DMS153 treated with DMSO at 0.1 percent for 48 hours (cell line): ENCODE results near the gene CD37.
A peak's percentile ranks its signal among the peaks of the same experiment; 100 is the strongest.
"Not testable (repeated sequence)": the region's sequence is repeated elsewhere in the genome, so short reads cannot be mapped to it uniquely, and the experiment has no call there.

Source experiments
- DNase-seq: peaks from one replicate; lab custom pipeline; 2025; ENCODE audit not compliant: unreplicated experiment; lab: John Stamatoyannopoulos, UW

CD37 gene

DNA sequence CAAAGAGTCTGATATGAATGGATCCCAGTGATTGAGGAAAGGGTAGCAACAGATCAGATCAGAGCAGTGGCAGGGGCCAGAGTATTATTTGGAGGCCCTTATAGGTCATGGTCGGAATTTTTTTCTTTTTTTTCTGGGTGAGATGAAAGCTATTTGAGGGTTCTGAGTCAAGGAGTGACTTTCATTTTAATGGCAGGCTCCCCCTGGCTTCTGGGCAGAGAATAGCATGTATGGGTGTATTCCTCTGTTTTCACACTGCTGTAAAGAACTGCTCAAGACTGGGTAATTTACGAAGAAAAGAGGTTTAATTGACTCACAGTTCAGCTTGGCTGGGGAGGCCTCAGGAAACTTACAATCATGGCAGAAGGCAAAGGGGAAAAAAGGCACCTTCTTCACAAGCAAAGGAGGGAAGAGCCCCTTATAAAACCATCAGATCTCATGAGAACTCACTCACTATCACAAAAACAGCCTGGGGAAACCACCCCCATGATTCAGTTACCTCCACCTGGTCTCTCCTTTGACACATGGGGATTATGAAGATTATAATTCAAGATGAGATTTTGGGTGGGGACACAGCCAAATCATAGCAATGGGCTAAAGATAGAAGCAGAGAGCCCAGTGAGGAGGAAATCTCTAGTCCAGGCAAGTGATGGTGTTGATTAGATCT, 7.2 kb upstream of the CD37 start:
- no peak for DNase-seq

DNA sequence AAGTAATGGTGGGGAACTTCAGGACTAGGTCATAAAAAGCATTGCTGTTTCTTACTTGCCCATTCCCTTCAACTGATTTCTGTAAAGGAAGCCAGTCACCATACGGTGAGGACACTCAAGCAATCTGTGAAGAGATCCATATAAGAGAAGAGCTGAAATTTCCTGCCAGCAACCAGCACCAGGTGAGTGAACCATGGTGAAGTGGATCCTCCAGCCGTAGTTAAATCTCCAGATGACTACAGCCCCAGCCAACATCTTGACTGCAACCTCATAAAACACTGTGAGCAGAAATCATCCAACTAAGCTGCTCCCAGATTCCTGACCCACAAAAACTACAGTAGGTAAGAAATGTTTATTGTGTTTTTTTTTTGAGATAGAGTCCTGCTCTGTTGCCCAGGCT, 6.5 kb upstream of the CD37 start:
- DNase-seq = no peak

DNA sequence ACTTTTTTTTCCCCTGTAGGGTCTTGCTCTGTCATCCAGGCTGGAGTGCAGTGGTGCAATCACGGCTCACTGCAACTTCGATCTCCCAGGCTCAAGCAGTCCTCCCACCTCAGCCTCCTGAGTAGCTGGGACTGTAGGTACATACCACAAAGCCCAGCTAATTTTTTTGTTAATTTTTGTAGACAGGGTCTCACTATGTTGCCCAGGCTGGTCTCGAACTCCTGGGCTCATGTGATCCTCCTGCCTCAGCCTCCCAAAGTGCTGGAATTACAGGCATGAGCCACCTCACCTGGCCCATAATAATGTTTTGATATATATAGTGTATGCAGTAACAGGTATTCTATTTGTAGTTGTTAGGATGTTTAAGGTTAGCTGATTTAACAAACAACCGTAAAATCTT, 4.0 kb upstream of the CD37 start:
- not testable (repeated sequence) for DNase-seq

DNA sequence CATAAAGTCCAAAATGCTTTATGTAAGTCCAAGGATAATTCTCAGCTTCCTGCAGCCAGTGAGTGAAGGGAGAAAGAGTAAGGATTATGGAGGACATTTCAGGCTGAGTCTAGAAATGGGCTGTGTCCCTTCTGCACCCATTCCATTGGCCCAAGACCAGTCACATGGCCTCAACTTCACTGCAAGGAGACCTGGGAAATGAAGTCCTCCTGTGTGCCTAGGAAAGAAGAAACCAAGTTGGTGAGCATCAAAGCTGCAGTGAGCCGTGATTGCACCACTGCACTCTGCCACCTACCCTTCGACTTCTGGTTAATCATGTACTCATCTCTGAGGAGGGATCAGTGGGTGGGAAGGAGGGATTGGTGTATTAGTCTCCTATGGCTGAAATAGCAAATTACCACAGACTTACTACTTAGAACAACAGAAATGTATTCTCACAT, 3.6 kb upstream of the CD37 start:
- no peak for DNase-seq

DNA sequence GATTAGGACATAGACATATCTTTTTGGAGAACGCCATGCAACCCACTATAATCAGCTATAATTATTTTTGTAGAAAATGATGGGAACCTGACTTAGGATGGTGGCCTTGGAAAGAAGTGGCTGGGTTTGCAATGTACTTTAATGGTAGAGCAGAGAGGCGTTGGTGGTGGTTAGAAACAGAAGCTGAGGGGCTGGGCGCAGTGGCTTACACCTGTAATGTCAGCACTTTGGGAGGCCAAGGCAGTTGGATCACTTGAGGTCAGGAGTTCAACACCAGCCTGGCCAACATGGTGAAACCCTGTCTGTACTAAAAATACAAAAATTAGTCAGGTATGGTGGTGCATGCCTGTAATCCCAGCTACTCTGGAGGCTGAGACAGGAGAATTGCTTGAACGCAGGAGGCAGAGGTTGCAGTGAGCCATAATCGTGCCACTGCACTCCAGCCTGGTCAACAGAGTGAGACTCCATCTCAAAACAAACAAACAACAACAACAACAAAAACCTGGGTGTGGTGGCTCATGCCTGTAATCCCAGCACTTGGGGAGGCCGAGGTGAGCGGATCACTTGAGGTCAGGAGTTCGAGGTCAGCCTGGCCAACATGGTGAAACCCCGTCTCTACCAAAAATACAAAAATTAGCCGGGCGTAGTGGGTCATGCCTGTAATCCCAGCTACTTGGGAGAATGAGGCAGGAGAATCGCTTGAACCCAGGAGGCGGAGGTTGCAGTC, 2.4 kb upstream of the CD37 start:
- DNase-seq = not testable (repeated sequence)

DNA sequence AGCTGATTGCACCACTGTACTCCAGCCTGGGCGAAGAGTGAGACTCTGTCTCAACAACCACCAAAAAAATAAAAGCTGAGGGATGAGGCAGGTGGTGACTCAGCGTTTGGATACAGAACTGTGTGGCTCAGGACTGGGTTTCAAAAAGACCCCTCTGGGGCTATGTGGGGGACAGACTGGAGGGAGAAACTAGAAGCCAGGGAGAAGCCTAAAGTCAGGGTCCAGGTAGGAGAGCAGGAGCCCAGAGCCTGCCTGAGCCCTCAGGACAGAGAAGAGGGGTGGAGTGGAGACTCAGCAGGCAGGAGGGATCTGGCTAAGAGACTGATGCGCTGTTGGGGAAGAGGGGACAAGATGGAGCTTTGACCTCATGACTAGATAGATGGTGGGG, 1.8 kb upstream of the CD37 start:
- DNase-seq = no peak

DNA sequence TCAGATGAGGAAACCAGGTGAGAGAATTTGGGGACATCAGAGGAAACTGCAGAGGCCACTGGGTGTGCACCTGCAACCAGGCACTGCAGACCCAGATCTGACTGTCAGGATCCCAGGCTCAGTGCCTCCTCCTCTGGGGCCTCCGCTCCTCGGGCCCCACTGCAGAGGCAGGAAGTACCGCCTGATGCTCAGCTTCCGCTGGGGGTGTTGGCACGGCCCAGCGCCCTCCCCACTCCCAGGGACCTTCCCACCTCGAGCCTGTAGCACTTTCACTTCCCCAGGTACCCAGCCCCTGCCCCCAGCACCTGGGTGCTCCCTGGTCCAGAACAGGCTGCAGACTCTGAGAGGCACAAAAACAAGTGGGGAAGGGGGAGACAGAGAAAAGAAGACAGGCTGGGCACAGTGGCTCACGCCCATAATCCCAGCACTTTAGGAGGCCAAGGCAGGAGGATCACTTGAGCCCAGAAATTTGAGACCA, 1.4 kb upstream of the CD37 start:
- DNase-seq = no peak

DNA sequence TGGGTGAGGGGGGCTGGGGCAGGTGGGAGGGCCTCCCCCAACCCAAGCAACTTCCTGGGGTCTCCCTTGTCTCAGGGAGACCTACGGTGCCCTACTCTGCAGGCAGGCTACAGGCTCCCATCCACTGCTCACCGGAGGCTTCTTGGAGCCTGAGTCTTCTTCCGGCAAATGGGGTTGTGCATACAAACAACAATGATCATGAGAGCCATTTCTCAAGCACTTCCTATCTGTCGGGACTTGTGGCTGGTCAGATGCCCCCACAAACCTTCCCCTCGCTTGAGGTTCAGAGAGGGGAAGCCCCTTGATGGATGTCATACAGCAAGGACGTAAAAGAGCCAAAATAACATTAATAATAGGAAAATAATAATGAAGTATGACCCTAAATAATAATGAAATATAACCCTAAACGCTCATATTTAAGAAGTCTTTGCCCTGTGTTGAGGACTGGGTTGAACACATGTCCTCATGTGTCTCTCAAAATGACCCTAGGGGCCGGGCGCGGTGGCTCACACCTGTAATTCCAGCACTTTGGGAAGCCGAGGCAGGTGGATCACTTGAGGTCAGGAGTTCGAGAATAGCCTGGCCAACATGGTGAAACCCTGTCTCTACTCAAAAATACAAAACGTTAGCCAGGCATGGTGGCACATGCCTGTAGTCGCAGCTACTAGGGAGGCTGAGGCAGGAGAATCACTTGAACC, 727 bp downstream of the CD37 start:
- no peak for DNase-seq

DNA sequence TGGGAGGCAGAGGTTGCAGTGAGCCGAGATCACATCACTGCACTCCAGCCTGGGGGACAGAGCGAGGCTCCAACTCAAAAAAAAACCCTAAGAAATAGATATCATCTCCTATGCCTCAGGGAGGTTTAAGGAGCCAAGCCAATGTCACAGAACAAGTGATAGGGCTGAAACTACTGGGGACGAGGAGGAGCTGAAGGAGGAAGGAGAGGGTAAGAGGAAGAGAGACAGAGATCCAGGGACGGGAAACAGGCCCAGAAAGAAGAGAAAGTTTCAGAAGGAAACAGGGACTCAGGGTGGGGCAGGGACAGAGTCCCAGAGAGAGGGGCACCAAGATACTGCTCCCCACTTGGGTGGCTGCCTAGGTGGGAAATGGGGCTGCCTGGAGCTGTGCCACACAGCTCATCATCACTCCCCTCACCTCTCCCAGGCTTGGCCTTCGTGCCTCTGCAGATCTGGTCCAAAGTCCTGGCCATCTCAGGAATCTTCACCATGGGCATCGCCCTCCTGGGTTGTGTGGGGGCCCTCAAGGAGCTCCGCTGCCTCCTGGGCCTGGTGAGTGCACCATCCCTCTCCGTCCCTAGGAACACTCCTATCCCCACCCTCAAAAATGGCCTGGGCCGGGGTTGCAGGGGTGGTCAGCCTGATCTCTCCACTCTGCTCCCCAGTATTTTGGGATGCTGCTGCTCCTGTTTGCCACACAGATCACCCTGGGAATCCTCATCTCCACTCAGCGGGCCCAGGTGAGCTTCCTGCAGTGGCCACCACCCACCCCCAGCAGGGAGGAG, 1.5 kb downstream of the CD37 start:
- no peak for DNase-seq

DNA sequence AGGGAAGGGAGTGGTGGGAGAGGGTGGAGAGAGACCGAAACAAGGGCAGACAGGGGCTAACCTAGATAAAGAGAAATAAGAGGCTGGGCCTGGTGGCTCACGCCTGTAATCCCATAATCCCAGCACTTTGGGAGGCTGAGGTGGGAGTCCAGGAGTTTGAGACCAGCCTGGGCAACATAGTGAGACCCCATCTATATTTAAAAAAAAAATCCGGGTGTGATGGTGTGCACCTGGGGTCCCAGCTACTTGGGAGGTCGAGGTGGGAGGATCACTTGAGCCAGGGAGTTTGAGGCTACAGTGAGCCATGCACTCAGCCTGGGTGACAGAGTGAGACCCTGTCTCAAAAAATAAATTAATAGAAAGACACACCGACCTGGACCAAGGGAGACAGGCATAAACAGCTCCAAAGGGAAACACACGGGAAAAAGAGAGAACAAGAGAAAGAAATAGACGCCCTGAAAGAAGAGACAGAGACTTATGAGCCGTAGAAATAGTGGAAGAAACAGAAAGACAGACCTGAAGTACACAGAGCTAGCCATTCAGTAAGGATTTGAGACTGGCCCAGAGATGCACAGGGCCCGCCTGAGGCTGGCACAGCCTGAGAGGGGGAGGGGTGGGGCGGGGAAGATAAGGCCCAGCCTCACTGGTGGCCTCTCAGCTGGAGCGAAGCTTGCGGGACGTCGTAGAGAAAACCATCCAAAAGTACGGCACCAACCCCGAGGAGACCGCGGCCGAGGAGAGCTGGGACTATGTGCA, 2.2 kb downstream of the CD37 start:
- no peak for DNase-seq

DNA sequence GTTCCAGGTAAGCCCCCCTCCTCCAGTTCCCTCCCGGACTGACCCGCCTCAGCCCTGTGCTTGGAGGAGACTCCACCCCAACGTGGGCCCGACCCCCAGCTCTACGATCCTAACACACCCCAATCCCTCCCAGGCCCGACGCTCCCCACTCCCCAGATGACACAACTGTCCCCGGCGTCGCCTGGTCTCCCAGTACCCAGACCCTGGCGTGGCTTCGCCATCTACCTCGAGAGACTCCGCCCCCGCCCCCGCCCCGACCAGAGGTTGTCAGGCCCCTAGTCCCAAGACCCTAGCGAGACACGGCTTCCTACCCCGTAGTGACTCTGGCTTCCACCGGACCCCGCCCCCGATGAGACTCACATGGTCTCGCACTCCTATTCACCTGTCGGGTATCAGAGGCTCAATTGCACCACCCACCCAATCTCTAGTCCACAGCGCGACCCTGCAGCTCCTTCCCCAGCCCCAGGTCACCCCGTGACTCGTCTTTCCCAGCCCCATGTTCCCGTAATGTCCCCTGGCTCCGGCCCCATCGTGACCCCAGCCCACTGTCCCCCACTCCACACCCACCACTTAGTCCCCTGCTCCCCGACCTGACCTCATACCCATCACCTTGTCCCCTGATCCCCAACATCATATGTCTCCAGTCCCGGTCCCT, 2.9 kb downstream of the CD37 start:
- DNase-seq = no peak

DNA sequence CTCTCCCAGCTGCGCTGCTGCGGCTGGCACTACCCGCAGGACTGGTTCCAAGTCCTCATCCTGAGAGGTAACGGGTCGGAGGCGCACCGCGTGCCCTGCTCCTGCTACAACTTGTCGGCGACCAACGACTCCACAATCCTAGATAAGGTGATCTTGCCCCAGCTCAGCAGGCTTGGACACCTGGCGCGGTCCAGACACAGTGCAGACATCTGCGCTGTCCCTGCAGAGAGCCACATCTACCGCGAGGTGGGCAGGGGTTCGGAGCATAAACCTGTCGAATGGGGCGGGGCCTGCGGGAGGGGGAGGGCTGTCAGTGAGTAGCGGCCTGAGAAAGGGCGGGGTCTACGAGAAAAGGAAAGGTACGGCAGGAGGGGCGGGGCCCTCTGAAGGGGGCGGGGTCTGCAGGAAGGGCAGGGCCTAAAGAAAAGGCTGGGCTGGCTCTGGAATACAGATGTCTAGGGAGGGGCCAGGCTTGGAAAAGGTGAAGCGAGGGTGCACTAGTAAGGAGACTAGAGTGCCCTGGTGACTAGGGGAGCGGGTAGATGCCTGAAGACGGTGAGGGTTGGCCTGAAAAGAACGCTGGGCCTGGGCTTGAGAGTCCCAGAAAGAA, 3.6 kb downstream of the CD37 start:
- peak; percentile 84 for DNase-seq

DNA sequence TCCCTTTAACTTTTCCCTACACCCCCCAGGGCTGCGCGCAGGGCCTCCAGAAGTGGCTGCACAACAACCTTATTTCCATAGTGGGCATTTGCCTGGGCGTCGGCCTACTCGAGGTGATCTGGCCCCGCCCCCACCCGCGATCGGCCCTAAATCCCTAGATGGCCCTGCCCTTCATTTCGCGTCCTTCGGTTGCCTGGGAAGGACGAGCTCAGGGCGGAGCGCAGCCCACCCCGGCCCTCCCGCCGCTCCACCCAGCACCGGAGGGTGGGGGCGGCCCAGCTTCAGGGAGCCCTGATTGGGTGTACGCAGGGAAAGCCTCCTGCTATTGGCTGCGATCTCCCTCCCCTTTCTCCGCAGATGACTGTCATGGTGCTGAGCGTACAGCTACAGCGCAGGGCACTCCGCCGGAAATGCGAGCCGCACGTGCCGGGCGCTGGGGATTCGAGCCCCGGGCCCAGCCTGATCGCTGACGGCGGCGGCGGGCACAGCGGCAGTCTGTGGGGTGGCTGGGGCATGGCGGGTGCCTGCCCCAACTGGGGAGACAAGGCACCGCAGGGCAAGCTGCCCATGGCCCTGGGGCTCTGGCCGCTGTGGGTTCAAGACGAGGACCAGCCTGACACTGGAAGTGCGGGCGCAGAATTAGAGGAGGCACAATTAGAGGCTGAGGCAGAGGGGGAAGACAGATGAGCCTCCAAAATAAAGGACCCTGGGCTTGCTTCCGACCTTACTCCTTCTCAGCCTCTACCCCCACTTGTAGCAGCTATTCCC, 4.3 kb downstream of the CD37 start:
- peak; percentile 94 for DNase-seq

DNA sequence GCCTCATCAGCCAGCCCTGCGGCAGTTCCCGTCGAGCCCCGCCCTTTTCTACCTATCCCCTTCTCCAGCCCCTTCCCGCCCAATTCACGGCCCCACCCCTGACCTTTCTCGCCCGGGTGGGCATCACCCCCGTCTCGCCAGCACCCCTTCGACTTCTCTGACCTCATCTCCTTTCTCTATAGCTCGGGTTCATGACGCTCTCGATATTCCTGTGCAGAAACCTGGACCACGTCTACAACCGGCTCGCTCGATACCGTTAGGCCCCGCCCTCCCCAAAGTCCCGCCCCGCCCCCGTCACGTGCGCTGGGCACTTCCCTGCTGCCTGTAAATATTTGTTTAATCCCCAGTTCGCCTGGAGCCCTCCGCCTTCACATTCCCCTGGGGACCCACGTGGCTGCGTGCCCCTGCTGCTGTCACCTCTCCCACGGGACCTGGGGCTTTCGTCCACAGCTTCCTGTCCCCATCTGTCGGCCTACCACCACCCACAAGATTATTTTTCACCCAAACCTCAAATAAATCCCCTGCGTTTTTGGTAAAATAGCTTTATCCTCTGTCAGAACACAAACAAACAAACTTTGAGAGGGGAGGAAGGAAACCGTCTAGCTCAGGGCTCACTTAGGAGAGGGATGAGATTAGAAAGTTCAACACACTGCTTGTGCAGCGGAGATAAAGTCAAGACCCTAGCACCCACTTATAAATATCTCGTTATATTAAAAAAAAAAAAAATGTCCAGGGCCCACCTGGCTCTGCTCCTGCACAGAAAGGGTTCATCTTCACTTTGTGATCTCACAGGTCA, 5.1 kb downstream of the CD37 start:
- DNase-seq = peak; percentile 87

DNA sequence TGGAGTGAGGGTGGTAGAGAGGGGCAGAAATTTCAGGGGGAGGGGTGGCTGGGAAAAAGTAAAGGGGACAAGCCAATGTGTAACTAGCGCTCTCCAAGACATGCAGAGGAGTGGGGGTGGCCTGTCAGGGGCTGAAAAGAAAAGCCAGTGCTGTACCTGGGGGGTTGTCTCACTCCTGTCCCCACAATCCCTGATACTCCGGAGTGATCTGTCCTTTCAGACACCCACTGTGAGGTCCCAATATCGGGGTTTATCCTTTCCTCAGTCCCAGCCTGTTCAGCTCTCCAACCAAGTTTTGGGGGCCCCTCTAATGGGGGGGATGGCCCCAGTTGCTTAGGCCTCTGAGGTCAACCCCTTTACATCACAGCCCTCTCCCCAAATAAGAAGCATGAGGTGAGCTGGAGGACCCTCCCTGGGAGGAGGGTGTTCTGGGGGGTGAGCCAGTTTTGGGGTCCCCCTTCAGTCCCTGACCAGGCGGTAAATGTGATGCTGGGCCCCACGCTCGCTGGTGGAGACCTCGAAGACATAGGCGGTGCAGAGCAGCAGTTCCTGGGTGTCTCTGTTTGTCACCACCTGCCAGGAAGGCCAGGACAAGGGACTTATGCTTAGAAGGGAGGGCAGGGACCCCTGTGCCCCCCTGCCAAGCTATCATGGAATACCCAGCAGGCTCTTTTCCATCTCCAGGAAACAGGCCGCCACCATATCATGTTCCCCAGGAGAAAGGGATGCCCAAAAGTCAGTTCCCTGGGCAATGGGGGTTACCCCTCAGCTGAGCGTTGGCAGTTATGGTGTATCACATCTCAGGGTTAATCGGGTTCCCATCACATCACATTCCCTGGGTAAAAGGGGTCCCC, 5.9 kb downstream of the CD37 start:
- DNase-seq = no peak

DNA sequence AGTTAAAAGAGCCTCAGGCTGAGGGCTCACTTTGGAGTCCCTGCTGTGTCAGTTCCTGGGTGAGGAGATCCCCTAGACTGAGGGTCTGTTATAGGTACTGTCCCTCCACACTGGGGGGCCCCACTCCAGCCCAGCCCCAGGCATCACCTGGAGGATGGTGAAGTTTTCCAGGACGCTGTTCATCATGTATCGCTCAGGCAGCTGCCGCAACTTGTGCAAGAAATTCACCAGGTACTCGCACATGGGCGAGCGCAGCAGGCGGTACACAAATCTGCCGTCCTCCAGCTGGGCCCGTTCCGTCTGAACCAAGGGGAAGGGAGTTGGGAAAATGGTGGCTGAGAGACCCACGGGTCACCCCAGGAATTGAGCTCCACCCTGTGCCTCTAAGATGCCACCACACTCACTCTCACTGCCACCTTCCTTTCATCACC, 7.1 kb downstream of the CD37 start:
- DNase-seq = no peak

DNA sequence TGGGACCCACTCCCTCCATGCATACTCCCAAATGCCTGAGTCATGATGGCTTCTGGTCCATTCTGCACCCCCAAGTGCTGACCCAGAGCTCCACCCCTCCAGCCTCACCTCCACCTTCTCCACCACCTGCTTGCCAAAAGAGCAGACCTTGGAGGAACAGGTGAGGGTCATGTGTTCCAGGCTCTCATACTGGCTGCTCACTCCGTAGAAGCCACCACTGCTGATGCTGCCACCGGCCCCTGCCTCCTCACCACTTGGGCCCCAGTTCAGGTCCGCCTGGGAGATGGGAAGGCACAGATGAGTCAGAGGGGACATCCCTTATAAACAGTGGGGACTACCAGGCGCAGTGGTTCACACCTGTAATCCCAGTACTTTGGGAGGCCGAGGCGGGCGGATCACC, 7.9 kb downstream of the CD37 start:
- DNase-seq = no peak
